ENCODE data around the gene FCSK. TPM values are rescaled to one million over a fixed set of nuclear protein-coding genes. Genes with fewer than 3 reads are reported as not detected.

Gene FCSK
- total RNA-seq, 1 donor: 11.9 TPM

DNA sequence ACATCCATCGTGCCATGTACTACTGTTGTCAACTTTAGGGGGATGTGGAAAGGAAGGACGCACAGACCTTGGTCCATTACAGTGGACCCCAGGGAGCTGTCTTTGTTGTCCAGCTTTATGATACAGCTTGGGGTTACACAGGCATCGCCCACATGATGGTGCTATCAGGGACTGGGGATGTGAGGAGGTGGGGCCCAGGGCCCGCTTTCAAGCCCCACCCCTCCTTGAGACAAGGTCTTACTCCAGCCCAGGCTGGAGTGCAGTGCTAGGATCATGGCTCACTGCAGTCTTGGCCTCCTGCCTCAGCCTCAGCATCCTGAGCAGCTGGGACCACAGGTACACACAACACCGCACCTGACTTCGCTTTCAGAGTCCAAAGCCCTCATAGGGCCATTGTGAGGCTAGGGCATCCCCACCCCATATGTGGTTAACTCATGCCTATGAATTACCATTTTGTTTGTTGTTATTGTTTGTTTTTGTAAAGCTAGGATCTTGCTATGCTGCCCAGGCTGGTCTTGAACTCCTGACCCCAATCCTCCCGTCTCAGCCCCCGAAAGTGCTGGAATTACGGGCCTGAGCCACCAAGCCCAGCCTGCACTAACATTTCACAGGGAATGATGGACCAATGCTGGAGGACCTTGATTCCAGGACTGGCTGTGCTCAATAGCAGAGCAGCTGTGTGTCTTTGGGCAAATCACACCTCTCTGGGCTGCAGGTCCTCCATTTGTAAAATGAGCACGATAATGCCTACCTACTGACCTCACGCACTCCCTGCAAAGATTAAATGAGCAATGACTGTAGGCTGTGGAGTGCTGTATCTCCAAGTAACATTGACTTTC is 32.7 kb upstream of the FCSK start:
- Histone ChIP-seq H3K27me3 (ENCODE audit: insufficient read depth, low read length) (no peaks in the 10 kb centered on the region), H3K27ac (ENCODE audit: low read depth, low read length) (no peak overlapping the region), H3K79me2 (ENCODE audit: insufficient read depth, low read length) (peaks cover 74% of the 10 kb centered on the region), H4K20me1 (ENCODE audit: insufficient read depth, low read length) (peaks cover 57% of the 10 kb centered on the region), H3K4me2 (ENCODE audit: insufficient read depth, low read length) (no peak overlapping the region), H2AFZ (ENCODE audit: low read length) (no peak overlapping the region), H3K4me3 (ENCODE audit: insufficient read depth, low read length) (no peak overlapping the region), H3K4me1 (ENCODE audit: insufficient read depth, low read length) (peaks cover 5% of the 10 kb centered on the region), H3K36me3 (ENCODE audit: insufficient read depth, low read length) (peaks cover 4% of the 10 kb centered on the region), H3K9me3 (ENCODE audit: low read depth, low read length) (no peaks in the 10 kb centered on the region)
- TF ChIP-seq, protein P1, sequence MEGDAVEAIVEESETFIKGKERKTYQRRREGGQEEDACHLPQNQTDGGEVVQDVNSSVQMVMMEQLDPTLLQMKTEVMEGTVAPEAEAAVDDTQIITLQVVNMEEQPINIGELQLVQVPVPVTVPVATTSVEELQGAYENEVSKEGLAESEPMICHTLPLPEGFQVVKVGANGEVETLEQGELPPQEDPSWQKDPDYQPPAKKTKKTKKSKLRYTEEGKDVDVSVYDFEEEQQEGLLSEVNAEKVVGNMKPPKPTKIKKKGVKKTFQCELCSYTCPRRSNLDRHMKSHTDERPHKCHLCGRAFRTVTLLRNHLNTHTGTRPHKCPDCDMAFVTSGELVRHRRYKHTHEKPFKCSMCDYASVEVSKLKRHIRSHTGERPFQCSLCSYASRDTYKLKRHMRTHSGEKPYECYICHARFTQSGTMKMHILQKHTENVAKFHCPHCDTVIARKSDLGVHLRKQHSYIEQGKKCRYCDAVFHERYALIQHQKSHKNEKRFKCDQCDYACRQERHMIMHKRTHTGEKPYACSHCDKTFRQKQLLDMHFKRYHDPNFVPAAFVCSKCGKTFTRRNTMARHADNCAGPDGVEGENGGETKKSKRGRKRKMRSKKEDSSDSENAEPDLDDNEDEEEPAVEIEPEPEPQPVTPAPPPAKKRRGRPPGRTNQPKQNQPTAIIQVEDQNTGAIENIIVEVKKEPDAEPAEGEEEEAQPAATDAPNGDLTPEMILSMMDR (IDR thresholded peaks at IDR 0.05; ENCODE audit: extremely low read depth, low read depth, low read length): no peak
- DNase-seq (ENCODE audit: insufficient read length, low spot score, missing footprints): peak; percentile 27

DNA sequence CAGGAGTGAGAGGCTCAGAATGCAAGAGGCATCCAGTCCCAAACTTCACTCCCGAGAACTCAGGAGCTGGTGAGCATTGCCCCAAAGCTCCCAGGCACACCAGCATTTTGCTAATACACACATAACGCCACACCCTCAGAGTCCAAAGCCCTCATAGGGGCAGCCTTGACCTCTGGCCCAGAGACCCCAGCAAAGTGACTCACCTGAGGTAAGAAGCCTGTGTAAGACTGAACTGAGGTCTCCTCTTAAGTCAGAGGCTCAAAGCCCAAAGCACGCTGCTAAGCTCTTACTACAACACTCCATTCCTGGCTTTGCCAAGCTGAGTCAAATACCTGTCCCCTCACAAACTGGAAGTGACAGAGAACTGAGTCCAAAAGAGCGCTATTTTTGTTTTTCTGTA is 31.9 kb upstream of the FCSK start:
- Histone ChIP-seq H3K9me3 (ENCODE audit: low read depth, low read length) (no peaks in the 10 kb centered on the region), H3K36me3 (ENCODE audit: insufficient read depth, low read length) (peaks cover 4% of the 10 kb centered on the region), H3K4me1 (ENCODE audit: insufficient read depth, low read length) (peaks cover 6% of the 10 kb centered on the region), H2AFZ (ENCODE audit: low read length) (no peak overlapping the region), H3K27ac (ENCODE audit: low read depth, low read length) (no peak overlapping the region), H3K79me2 (ENCODE audit: insufficient read depth, low read length) (peaks cover 72% of the 10 kb centered on the region), H4K20me1 (ENCODE audit: insufficient read depth, low read length) (peaks cover 56% of the 10 kb centered on the region), H3K4me2 (ENCODE audit: insufficient read depth, low read length) (no peak overlapping the region), H3K27me3 (ENCODE audit: insufficient read depth, low read length) (no peaks in the 10 kb centered on the region), H3K4me3 (ENCODE audit: insufficient read depth, low read length) (no peak overlapping the region)
- TF ChIP-seq, protein P1 (IDR thresholded peaks at IDR 0.05; ENCODE audit: extremely low read depth, low read depth, low read length): no peak
- no peak for DNase-seq (ENCODE audit: insufficient read length, low spot score, missing footprints)

DNA sequence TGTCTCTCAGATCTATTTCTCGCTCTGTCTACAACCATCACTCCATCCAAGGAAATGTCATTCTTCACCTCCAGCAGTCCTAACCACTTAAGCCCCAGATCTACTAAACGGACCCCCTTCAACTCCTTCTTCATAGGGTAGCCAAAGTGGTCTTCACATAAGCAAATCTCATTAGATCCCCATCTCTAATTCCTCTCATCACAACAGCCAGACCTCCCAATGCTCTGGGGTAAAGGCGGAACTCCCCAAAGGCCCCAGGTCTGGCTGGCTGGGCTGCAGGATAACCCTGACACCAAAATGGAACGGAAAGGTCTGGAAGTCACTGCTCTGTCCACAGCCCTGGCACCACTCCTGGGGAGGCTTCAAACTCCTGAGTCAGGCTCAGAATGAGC is 26.6 kb upstream of the FCSK start:
- H3K27me3 ChIP-seq (ENCODE audit: insufficient read depth, low read length): no peaks in the 10 kb centered on the region
- peak overlapping the region; percentile 72 for H3K27ac ChIP-seq (ENCODE audit: low read depth, low read length)
- H3K79me2 ChIP-seq (ENCODE audit: insufficient read depth, low read length): peaks cover 71% of the 10 kb centered on the region
- H3K4me2 ChIP-seq (ENCODE audit: insufficient read depth, low read length): peak overlapping the region; percentile 68
- no peak overlapping the region for H2AFZ ChIP-seq (ENCODE audit: low read length)
- no peak for DNase-seq (ENCODE audit: insufficient read length, low spot score, missing footprints)
- H3K36me3 ChIP-seq (ENCODE audit: insufficient read depth, low read length): no peaks in the 10 kb centered on the region
- TF ChIP-seq, protein P1 (IDR thresholded peaks at IDR 0.05; ENCODE audit: extremely low read depth, low read depth, low read length): no peak
- H3K4me1 ChIP-seq (ENCODE audit: insufficient read depth, low read length): peaks cover 40% of the 10 kb centered on the region
- no peaks in the 10 kb centered on the region for H3K9me3 ChIP-seq (ENCODE audit: low read depth, low read length)
- H3K4me3 ChIP-seq (ENCODE audit: insufficient read depth, low read length): peak overlapping the region; percentile 16
- peaks cover 45% of the 10 kb centered on the region for H4K20me1 ChIP-seq (ENCODE audit: insufficient read depth, low read length)

DNA sequence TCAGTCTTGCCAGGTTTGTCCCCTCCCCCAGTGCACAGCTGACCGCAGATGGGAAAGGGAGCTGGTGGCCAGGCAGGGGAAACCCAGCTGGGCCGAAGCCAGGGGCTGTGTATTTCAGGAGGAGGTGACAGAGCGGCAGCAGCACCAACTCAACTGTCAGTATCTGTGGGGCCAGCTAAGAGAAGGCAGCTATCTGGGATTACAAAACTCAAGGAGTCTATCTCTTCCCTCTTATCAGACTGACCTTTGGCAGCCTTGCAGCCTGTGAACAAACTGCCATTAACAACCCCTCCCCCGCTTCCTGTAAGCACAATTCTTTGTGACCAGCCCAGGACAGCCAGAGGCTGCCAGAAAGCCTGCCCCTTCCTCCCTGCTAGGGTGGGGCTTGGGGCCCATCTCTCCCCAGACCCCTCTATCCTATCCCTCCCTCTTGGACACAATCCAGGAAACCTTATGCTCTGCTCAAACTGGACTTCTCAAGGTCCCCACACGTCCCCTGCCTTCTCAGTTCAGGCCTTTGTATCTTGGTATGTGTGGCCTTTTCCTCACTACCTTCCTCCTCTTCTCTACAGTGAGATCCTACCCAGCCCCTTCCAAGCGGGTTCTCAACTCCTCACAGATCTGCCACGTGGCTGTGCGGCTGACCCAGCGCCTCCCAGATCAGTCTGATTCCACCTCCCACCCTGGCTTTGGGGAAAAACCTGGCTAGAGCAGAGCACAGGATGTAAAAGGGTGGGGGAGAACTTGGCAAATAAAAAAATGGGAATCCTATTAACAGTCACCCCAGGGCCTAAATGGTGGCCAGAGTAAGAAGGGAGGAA is 26.0 kb upstream of the FCSK start:
- TF ChIP-seq, protein P1 (IDR thresholded peaks at IDR 0.05; ENCODE audit: extremely low read depth, low read depth, low read length): no peak
- H3K27me3 ChIP-seq (ENCODE audit: insufficient read depth, low read length): no peaks in the 10 kb centered on the region
- peaks cover 70% of the 10 kb centered on the region for H3K79me2 ChIP-seq (ENCODE audit: insufficient read depth, low read length)
- no peak overlapping the region for H3K4me3 ChIP-seq (ENCODE audit: insufficient read depth, low read length)
- H4K20me1 ChIP-seq (ENCODE audit: insufficient read depth, low read length): peaks cover 46% of the 10 kb centered on the region
- H3K4me2 ChIP-seq (ENCODE audit: insufficient read depth, low read length): peak overlapping the region; percentile 68
- no peaks in the 10 kb centered on the region for H3K9me3 ChIP-seq (ENCODE audit: low read depth, low read length)
- H3K36me3 ChIP-seq (ENCODE audit: insufficient read depth, low read length): no peaks in the 10 kb centered on the region
- no peak overlapping the region for H2AFZ ChIP-seq (ENCODE audit: low read length)
- peaks cover 43% of the 10 kb centered on the region for H3K4me1 ChIP-seq (ENCODE audit: insufficient read depth, low read length)
- DNase-seq (ENCODE audit: insufficient read length, low spot score, missing footprints): peak; percentile 96
- H3K27ac ChIP-seq (ENCODE audit: low read depth, low read length): peak overlapping the region; percentile 72
